ENCODE results near the gene MPRIP.

The MPRIP gene

DNA sequence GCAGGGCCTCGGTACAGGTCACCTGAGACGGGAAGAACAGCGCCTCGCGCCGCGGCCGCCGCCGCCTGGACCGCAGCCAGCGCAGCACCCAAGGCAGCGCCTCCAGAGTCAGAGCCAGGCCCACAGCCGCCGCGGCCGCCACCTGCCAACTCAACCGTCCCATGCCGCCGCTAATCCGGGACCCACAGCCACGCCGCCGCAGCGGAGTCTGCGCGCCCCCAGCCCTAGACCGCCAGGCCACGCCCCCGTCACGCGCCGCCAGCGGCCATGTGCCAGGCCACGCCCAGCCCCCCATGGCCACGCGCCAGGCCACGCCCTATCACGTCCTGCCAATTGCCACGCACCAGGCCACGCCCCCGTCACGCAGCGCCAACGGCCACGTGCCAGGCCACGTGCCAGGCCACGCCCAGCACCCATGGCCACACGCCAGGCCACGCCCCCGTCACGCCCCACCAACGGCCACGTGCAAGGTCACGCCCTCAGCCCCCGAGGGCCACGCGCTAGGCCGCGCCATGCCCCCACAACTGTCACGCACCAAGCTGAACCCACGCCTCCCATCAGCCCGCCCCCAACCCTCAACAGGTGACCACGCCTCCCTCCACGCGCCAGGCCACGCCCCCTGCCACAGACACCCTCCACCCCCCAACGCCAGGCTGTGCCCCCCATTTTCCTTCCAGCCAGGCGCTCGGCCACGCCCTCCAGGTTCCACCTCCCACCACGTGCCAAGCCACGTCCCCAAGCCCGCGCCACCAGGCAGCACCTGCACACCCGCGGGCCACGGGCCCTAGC is 164.1 kb downstream of the MPRIP start, which contains the start of gene PLD6:
Gene PLD6, minus strand, starts transcription at position 210 of the 789 bp plus-strand sequence. Its CDS starts 47 bp downstream, at position 163.
- H3K27ac ChIP-seq: peak within 1 kb of the TSS; percentile 95
- TF ChIP-seq, protein P1, sequence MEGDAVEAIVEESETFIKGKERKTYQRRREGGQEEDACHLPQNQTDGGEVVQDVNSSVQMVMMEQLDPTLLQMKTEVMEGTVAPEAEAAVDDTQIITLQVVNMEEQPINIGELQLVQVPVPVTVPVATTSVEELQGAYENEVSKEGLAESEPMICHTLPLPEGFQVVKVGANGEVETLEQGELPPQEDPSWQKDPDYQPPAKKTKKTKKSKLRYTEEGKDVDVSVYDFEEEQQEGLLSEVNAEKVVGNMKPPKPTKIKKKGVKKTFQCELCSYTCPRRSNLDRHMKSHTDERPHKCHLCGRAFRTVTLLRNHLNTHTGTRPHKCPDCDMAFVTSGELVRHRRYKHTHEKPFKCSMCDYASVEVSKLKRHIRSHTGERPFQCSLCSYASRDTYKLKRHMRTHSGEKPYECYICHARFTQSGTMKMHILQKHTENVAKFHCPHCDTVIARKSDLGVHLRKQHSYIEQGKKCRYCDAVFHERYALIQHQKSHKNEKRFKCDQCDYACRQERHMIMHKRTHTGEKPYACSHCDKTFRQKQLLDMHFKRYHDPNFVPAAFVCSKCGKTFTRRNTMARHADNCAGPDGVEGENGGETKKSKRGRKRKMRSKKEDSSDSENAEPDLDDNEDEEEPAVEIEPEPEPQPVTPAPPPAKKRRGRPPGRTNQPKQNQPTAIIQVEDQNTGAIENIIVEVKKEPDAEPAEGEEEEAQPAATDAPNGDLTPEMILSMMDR (conservative IDR thresholded peaks at IDR 0.05): no peak

DNA sequence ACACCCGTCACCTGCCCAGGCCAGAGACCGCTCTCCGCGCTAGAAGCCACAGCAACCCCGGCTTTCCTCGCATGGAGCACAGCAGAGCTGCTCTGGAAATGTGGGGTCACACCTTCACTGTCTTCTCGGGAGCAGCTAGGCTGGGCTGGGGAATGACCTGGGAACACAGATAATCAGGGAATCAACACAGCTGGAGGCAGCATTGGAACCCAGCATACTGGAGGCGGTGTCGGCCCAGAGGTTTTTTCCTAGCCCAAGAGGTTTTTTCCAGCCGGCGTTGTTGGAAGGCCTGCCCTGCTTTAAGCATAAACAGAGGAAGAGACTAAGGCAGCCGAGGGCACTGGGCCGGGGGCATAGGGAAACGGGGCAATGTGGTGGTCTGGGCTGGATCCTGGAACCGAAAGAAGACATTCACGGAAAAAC is 164.7 kb downstream of the MPRIP start:
- TF ChIP-seq, protein P1 (conservative IDR thresholded peaks at IDR 0.05): no peak
- H3K27ac ChIP-seq: peak overlapping the region; percentile 95

DNA sequence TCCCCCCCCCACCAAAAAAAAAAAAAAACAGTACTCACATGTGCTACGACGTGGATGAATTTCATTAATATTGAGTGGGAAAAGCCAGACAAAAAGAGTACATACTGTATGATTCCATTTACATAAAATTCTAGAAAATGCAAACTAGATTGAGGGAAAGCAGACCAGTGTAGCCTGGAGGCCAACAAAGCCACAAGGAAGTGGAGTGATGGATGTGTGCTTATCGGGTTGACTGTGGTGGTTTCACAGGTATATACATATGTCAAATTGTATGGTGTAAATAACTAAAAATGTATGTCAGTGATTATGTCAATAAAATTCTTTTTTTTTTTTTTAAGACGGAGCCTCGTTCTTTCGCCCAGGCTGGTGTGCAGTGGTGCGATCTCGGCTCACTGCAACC is 165.7 kb downstream of the MPRIP start:
- H3K27ac ChIP-seq: no peak overlapping the region
- TF ChIP-seq, protein P1 (conservative IDR thresholded peaks at IDR 0.05): no peak

DNA sequence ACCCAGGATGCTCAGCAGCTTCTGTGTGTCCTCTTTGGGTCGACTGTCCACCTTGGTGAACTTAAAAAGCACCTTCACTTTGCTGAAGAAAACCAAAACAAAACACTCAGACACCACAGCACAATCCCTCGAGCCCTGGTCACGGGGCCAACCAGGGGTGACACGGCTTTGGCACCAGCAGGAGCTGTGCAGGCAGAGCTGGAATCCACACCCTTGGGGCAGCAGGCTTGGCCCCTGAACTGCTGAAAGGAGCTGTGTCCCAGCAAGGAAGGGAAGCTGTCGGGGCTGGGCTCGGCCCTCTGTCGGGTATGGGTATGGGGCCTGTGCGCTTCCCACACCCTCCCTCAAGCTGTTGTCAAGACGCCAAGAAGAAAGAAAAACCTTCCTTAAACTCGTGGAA is 171.5 kb downstream of the MPRIP start:
- TF ChIP-seq, protein P1 (conservative IDR thresholded peaks at IDR 0.05): no peak
- H3K27ac ChIP-seq: no peak overlapping the region

DNA sequence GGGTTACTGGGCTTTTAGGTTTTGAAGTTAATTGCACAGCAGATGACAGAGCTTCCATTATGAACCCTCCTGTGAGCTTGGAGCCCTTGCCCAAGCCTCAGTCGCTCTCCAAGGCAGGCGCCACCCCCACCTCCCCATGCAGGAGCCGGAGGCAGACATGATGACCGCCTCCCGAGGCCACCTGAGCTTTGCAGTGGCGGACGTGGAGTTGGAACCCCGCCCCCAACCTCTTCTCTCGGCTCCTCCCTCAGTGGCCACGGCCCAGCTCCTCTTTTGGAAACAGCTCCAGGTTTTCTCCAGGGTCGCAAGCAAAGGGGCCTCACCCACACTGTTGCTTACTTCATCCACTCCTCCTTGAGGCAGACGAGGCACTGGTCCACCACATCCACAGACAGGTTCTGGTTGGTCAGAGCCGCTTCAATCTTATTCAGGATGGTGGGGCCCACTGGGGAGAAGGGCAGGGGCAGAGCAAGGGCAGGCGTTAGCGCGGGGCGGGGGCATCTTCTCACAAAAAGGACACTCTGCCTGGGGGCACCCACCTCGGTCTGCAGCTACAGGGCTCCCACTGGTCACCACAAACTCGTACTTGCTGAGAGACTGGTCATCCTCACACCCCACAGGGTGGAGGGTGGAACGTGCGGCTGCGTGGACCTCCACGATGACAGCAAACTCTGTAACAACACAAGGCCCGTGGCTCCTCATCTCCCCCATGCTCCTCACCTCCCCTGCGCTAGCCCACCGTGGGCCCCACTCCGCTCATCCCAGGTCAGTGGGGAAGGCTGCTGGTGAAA is 172.6 kb downstream of the MPRIP start:
- H3K27ac ChIP-seq: no peak overlapping the region
- TF ChIP-seq, protein P1 (conservative IDR thresholded peaks at IDR 0.05): no peak

DNA sequence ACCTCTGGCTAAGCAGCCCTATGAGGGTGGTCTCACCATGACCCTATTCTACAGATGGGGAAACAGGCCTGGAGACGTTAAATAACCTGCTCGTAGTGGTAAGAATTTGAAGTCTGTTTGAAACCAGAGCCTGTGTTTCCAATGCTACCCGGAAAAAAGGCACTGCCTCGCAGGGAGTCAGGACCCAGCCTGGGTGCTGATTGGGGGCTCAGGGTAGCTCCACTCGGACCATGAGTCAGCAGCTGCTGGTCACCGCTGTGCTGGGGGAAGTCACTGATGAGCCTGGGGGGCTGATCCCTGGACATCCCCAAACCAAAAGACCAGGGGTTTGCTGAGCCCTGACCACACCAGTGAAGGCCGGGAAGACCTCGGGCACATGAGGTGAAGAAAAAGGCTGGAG is 173.3 kb downstream of the MPRIP start:
- TF ChIP-seq, protein P1 (conservative IDR thresholded peaks at IDR 0.05): no peak

DNA sequence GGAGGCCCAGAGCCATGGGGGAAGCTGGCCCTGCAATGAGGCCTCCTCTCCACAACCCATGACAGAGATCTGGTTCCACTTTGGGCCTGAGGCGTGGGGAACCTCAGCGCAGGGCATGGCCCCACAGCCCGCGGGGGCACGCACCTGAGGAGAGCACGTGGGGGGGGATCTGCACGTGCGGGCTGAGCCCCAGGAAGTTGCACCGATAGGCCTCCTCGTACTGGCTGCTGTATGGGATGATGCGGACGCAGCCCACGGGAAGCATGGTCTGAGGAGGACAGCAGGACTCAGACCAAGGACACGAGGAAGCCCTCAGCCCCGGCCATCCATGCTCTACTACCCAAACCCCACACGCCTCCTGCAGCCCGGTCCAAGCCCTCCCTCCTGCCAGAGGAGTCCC is 174.0 kb downstream of the MPRIP start:
- TF ChIP-seq, protein P1 (conservative IDR thresholded peaks at IDR 0.05): no peak
- no peak overlapping the region for H3K27ac ChIP-seq

More for the DNA sequence above, 173.3 kb downstream of the MPRIP start:
- H3K27ac ChIP-seq: no peak overlapping the region
